ENCODE results near the gene POTEM.
"Not testable (repeated sequence)": the region's sequence is repeated elsewhere in the genome, so short reads cannot be mapped to it uniquely, and the experiment has no call there.

POTEM gene

GRCh38 chr14:19038060-19038664, 70.9 kb downstream of the POTEM start:
- DNase-seq (ENCODE audit: low read depth): not testable (repeated sequence)

DNA sequence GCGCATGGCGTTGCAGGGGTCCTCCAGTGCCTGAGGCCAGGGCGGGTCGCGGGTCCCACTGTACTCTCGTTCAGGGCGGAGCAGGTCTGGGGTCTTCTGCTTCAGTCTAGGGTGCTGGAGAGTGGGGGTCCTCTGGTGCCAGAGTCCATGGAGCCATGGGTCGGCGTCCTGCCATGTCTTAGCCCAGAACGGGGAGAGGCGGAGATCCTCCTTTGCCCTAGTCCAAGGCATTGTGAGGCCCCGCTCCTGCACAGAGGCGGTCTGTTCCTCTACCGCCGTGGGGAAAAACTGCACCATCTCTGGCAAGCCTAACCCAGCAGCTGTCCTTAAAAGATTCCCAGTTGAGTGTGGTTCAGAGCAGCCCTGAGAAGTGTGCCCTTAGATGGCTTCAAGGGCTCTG, 71.6 kb downstream of the POTEM start:
- not testable (repeated sequence) for DNase-seq (ENCODE audit: low read depth)

GRCh38 chr14:19043384-19043783, 76.2 kb downstream of the POTEM start:
- DNase-seq (ENCODE audit: low read depth): not testable (repeated sequence)
